GM18519 (cell line): ENCODE results near the gene TANC1.
"Not testable (repeated sequence)": the region's sequence is repeated elsewhere in the genome, so short reads cannot be mapped to it uniquely, and the experiment has no call there.

Source experiments
- ATAC-seq: cut with Tn5 transposase; IDR thresholded peaks from one replicate; pipeline ENCODE4 v1.9.1; 2021; ENCODE audit warnings: mild to moderate bottlenecking, moderate library complexity; ENCODE audit not compliant: unreplicated experiment, low FRiP score

Gene TANC1

DNA sequence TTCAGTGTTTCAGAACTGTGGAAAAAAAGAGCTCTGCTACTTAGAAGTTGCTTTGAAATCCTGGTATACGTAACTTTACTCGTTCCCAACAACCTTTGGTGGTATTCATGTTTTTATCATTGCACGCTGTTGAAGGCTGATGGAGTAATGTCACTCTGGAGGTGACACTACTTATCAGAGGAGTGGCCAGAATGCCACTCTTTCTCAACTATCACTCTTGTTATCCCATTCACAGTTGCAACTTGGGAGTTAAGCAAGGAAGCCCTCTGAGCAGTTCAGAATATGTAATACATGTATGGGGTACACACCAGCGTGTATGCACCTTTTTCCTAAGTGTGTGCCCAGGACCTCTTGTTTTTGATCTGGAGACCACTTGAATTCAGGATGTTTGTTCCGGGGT is 53.6 kb downstream of the TANC1 start:
- ATAC-seq: no peak

DNA sequence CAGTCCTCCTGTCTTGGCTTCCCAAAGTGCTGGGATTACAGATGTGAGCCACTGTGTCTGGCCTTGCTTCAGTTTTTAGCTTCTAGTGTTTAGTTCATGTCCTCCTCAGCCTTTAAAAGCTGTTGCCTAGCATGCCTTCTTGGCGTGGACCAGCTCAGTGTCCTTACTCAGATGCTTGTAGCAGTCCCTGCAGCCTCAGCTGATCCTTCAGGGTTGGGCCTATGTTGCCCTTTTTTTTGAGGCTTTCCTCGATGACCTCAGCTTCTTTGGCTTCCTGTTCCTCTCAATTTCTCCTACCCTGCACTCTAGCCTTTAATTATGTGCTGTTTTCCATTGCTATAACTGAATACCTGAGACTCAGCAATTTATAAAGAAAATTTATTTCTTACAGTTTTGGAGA is 57.7 kb downstream of the TANC1 start:
- ATAC-seq: no peak

DNA sequence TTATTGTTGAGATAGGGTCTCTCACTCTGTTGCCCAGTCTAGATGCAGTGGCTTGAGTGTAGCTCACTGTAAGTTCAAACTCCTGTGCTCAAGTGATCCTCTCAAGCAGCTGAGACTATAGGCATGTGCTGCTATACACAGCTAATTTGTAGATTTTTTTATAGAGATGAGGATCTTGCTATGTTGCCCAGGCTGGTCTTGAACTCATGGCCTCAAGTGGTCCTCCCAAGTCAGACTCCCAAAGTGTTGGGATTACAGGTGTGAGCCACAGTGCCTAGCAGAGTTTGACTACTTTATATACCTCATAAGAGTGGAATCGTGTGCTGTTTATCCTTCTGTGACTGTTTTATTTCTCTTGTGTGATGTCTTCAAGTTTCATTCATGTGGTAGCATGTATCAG is 60.3 kb downstream of the TANC1 start:
- ATAC-seq: no peak

DNA sequence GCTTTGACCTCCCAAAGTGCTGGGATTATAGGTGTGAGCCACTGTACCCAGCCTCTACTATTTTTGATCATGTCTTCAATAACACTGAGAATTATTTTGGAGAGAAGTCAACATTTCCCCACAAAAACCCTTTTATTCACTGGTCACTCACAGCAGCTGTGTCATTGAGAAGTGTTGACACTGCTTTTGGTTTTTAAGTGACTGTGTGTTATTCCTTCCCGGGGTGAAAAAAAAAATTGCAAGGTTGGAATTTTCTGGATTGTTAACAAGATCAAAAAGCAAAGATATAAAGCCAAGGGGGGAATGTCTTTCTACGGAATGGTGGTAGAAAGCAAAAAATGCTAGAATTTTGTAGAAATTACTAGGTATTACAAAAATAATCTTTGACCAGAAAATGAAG is 61.5 kb downstream of the TANC1 start:
- ATAC-seq: no peak

DNA sequence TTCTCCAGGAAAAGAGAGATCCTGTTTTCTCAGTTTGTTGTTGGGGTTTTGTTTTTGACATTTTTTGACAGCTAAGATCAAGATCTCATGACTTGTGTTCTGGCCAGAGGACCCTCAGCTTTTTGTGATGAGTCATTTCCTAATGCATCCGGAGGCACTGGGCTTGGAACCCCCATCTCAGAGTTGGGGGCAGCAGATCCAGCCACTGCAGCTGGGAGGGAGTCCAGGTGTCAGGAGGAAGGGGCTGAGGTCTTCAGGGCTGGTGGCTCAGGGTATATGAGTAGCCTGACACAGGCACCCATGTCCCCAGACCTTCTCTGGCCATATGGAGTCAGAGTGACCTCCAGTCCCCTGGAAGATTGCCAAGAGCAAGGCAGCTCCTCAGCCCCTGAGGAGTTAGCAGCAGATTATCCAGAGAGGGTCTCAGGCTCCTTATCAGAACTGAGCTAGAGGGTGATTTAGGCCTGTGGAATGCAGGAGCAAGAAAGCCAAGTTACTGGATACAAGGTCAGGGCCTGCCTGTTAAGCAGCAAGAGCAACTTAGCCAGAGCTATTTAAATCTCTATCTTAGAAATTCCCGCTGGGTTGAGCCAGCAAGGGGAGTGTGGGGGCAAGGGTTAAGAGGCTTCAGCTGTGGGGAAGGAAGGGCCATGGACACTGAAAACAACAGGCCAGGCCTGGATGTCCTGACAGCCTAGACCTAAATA is 62.4 kb downstream of the TANC1 start:
- no peak for ATAC-seq

DNA sequence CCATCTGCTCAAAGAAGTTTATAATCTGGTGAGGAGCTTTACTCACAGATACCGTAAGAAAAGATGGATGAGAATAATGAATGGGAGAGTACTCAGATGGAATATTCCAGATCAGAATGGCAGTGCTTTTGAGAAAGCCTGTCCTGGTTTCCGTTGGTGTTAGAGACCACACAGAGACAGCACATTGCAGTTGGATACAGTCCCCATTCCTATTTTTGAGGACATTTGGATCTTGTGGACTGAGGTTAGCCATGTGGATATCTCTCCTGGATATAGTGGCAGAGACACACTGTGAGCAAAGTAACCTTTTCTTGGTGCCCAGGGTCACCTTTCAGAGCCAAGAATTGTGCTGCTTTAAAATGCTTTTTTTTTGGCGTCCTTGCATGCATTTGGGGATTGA is 63.7 kb downstream of the TANC1 start:
- ATAC-seq: no peak

DNA sequence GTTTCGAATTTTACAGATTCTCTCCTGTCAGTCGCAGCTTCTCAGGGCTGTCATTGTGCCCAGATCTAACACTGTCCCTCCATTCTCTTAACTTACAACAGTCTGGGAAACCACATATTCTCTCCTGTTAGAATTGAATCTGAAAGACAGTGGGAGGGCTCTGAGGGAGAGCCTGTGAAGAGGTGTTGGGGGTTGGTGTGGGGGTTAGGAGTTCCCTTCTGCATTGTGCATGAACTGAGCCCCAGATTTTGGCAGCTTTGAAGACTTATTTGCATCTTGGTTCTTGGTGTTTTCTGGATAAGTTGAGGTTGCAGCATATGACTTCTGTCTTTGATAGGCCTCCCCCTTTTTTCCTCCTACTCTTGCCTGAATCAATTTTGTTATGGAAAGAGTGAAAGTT is 64.1 kb downstream of the TANC1 start:
- no peak for ATAC-seq

DNA sequence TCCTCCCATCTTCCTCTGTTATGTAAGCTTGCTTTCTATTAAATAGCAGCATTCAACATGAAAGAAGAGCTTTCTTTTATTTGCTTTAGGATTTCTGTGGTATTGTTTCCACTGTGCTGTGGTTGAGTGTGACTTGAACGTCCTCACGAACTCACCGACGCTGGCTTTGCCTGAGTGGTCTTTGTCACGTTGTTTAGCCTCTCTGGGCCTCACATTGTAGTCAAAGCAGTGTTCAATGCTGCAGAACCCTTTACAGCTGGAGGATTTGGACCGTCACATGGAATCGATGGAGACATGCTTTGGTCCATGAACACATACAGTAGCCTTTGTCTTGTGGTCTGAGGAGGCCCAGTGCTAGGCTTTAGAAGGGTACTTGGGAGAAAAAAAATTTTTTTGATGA is 66.3 kb downstream of the TANC1 start:
- ATAC-seq: no peak

DNA sequence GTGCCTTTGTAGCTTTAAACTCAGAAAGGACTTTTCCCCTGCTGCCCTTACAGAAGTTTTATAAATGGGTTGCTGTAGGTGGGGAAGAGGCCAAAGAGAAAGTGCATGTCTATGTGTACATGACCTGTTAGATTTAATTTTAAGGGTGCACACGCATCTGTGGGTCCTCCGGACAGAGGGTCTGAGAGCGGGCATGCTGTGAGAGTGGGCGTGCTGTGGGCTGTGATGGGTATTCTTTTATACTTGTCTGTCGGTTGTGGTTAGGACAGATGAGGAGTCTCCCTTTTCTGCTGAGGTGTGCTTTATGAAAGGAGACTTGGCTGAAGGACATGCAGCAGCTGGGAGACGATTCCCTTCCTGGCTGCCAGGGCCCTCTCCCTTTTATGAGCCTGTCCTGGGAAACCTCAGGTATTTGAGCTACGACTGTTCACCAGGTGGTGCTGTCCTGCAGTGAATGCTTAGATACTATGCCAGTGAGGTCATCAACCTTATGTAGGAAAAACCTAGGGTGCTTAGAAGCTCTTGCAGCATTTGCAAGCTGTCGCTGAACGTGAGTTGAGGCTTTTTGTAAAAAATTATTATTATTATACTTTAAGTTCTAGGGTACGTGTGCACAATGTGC is 67.5 kb downstream of the TANC1 start:
- no peak for ATAC-seq

DNA sequence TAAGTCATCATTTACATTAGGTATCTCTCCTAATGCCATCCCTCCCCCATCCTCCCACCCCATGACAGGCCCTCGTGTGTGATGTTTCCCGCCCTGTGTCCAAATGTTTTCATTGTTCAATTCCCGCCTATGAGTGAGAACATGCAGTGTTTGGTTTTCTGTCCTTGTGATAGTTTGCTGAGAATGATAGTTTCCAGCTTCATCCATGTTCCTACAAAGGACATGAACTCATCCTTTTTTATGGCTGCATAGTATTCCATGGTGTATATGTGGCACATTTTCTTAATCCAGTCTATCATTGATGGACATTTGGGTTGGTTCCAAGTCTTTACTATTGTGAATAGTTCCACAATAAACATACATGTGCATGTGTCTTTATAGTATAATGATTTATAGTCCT is 68.0 kb downstream of the TANC1 start:
- ATAC-seq: not testable (repeated sequence)

DNA sequence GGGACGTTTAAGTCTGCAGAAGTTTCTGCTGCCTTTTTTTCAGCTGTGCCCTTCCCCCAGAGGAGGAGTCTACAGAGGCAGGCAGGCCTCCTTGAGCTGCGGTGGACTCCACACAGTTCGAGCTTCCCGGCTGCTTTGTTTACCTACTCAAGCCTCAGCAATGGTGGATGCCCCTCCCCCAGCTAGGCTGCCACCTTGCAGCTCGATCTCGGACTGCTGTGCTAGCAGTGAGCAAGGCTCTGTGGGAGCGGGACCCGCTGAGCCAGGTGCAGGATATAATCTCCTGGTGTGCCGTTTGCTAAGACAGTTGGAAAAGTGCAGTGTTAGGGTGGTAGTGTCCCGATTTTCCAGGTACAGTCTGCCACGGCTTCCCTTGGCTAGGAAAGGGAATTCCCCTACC is 72.9 kb downstream of the TANC1 start:
- ATAC-seq: not testable (repeated sequence)

DNA sequence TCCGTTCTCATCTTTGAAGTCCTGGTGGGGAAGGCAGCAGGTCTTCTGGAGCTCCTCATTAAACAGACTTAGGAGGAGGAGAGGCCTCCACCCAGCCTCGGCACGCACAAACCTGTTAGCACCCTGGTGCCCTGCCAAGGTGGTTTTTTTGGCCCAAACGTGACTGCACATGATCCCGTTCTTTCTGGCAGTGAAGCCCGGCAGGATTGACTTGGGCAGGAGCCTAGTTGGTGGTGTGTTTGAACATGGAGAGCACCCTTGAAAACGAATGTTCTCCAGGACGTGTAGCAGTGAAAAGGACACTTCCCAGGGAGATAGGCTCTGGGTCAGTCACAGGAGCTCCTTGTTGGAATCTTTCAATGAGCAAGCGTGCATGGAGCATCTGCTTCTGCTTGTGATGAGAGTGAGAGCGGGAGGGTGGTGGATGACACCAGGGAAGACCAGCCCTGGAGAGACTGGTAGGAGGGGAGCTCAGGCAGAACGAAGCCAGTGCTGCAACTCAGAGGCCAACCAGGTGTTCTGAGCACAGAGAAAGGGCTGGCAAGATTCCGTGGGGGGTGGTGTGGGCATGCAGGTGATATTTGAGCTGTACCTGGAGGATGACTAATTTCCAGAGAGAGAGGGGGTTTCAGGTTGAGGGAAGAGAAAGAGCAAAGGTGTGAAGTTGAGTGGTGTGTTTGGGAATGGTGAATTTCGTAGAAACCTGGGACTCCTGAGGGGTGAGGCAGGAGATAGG is 73.8 kb downstream of the TANC1 start:
- no peak for ATAC-seq

DNA sequence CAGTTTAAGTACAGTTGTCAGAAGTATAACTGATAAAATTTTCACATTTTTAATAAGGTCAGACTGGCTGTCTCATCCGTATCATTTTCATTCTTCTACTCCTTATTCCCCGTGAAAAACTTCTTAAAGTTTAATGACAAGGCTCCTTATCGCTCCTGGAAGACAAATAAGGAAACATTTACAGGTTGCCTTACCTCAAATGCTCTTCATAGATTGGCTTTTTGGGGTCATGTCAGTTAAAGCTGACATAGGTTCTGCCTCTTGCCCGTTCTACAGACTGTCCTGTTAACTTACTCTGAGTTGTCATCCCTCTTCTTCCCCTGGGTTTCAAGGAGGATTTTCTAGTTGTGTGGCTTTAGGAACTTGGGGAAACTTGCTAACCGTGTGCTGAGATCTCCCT is 75.3 kb downstream of the TANC1 start:
- ATAC-seq: no peak

DNA sequence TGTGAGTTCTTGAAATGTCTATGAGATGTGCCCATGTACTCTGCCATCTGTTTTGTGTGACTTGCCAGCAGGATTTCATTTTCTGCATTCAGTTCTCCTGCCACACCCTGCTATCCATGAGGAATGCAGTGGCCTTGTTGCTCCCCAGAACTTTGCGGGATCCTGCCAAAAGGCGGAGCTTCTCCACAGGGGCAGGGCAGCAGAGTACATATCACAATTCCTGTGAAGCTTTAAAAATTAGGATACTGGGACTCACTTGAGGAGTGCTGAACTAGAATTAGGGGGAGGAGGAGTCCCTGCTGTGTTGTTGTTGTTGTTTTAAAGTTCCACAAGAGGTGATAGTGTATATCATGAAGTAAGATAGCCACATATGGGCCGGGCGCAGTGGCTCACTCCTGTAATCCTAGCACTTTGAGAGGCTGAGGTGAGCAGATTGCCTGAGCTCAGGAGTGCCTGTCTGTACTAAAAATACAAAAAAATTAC is 76.4 kb downstream of the TANC1 start:
- ATAC-seq: no peak

DNA sequence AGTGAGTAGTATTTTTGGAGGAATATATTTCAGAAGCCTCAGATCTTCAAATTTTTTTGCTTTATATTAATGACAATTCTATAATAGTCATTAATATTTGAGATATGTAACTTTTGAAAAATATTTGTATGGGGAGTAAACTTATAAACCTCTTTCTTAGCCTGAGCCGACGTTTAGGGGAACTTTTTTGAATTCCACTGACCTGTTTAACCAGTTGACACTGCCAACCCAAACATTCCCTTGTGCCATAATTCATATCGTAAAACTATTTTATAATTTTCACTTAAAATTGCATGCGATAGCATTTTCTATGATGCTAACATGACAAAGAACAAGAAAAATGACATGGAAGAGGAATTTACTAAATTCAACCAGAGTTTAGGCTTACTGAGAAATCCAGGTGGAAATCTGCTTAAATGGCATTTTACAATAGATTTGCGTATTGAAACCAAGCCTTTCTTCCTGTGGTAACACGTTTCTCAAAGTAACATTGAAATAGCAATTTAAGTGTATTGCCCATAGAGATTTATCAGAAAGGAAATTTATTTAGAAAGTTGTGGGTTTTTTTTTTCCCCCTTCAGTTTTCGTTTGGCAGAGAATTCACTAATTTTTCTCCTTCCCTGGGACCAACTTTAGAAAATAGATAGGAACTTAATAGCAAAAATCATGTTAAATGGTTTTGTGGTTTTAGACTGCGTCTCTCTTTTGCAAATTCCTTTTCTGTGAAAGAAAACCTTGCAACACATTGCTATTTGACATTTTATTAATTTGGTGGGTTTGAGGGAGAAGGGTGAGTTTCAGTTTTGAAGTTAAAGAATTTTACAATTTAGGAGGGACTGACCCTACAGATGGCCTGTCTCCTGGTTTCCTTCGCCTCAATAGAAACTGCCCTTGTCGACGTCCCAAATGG is 77.4 kb downstream of the TANC1 start:
- ATAC-seq: no peak

DNA sequence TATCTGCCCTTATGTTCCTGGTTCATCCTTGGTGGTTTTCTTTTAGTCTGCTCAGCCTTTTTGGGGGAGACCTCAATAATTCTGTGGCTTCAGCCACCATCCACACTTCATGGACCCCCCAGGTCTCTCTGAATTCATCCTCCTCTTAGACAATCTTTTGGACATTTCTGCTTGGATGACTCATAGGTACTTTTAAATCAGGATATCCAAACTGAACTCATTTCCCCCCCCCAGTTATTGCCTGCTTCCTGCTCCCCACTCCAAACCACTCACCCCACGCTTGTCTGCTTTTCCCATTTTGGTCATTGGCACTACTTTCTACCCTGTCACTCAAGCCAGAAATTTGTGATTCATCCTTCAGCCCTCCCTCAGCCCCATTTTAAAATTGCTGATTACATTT is 78.5 kb downstream of the TANC1 start:
- ATAC-seq: no peak

DNA sequence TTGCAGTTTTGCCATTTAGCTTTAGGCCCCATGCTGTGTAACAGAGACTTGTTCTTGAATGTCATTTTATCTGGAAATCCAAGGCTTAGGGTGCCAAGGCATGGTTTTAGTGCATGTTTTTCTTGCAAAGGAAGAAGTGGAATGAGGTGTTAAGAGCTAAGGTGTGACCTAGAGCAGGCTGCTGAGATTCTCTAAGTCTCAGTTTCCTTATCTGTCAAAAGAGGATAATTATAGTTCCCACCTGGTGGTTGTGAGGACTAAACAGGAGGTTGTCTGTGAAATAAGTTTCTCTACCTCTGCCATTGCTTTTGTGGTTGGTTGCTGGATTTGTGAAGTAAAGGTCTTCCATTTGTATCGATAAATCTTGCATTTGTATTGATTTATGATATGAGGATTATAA is 82.0 kb downstream of the TANC1 start:
- no peak for ATAC-seq

DNA sequence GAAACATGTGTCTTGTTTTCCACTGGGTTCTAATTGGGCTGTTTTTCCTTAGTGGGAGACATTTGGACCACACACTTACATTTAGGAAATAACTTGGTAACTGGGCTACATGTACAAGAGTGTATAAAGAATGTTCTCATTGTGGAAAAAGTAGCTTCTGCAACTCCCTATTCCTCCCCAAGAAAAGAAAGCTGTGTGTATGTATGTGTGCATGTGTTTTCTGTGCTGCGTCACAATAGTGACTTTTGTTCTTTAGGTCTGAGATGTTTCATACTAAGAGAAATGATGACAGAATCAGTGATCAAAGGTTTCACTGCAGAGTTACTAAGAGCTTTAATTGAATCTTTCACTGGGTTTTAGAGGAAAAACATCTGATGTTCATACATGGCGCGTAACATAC is 82.7 kb downstream of the TANC1 start:
- no peak for ATAC-seq

DNA sequence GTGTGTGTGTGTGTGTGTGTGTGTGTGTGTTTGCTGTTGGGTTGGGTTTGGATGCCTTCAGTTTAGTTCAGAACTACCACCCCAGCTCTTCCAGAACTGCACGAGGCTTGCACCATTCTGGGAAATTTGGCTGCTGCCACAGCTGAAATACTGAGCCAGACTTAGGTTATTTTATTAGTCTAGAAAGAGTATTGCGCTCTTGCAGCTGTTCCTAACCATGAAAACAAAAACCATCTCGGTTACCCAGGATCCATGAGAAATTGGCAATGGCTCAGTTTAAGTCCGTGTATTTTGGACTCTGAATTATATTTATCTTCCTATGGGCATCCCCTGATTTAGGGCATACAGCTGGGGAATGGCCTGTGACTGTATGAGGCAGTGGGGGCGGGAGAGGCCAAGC is 83.2 kb downstream of the TANC1 start:
- ATAC-seq: no peak

DNA sequence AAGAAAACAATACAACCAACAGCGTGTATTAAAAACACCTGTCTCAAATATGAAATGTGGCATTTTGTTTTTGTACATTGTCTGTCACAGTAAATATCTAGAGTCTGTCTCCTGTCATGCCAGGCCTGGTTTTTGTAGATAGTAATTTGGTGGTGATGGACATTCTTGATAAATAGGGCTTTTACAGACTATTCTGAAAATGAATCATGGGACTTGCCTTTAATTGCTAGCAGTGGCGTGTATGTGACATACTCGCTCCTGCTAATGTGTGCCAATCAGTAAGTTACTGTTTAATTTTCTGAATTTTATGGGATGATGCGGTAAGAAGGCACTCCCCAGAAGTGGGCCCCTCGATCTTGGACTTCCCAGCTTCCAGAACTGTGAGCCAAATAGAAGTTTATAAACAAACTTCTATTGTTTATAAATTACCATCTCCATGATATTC is 83.7 kb downstream of the TANC1 start:
- ATAC-seq: no peak
